Tibial nerve (tissue), 4 donors: ENCODE results near the gene FAF2.

ENCODE experiments used
- EP300 ChIP-seq, 2 donors: sonication (generic); formaldehyde crosslinking; IDR thresholded peaks; one replicate each; pipeline ENCODE4 v1.6.1; 2017; ENCODE audit warnings: antibody characterized with exemption in 2 of 2, mild to moderate bottlenecking in 1 of 2
- POLR2A ChIP-seq, 2 donors: fragments of 450-650 bp; IDR thresholded peaks; one replicate each; pipeline ENCODE4 v1.6.1; 2017; ENCODE audit warnings: antibody characterized with exemption in 2 of 2, mild to moderate bottlenecking in 2 of 2, moderate library complexity in 2 of 2
- TF ChIP-seq, protein P1 (sequence below), 5 experiments: fragments of 200-600 bp in 3 of 5; fragments of 450-650 bp in 2 of 5; sonication (generic) in 3 of 5; IDR thresholded peaks; one replicate each; pipeline ENCODE4 v1.5.1; 2016 to 2019; ENCODE audit warnings: antibody characterized with exemption in 5 of 5, mild to moderate bottlenecking in 3 of 5, moderate library complexity in 2 of 5

GRCh38 chr5:176469296-176469695, 21.1 kb downstream of the FAF2 start:
- TF ChIP-seq, protein P1, sequence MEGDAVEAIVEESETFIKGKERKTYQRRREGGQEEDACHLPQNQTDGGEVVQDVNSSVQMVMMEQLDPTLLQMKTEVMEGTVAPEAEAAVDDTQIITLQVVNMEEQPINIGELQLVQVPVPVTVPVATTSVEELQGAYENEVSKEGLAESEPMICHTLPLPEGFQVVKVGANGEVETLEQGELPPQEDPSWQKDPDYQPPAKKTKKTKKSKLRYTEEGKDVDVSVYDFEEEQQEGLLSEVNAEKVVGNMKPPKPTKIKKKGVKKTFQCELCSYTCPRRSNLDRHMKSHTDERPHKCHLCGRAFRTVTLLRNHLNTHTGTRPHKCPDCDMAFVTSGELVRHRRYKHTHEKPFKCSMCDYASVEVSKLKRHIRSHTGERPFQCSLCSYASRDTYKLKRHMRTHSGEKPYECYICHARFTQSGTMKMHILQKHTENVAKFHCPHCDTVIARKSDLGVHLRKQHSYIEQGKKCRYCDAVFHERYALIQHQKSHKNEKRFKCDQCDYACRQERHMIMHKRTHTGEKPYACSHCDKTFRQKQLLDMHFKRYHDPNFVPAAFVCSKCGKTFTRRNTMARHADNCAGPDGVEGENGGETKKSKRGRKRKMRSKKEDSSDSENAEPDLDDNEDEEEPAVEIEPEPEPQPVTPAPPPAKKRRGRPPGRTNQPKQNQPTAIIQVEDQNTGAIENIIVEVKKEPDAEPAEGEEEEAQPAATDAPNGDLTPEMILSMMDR (IDR thresholded peaks at IDR 0.05) = no peak
- TF ChIP-seq EP300 (IDR thresholded peaks at IDR 0.05) (no peak), POLR2A (IDR thresholded peaks at IDR 0.05) (no peak)
